Measurements from ENCODE around the gene TMEM92. TPM values are rescaled to one million over a fixed set of nuclear protein-coding genes. Genes with fewer than 3 reads are reported as not detected.

The TMEM92 gene
- total RNA-seq, 1 experiment from 2014 or later, result 1.5 TPM

GRCh38 chr17:50259477-50260324, 14.6 kb upstream of the TMEM92 start:
- ChIA-PET CTCF (no interaction called here), POLR2A (no interaction called here)
- no peak overlapping the region for H3K4me3 Mint-ChIP-seq (ENCODE audit: unreplicated experiment)
- H3K27ac Mint-ChIP-seq (ENCODE audit: low read depth, unreplicated experiment), result no peak overlapping the region
- TF ChIP-seq, protein P1, sequence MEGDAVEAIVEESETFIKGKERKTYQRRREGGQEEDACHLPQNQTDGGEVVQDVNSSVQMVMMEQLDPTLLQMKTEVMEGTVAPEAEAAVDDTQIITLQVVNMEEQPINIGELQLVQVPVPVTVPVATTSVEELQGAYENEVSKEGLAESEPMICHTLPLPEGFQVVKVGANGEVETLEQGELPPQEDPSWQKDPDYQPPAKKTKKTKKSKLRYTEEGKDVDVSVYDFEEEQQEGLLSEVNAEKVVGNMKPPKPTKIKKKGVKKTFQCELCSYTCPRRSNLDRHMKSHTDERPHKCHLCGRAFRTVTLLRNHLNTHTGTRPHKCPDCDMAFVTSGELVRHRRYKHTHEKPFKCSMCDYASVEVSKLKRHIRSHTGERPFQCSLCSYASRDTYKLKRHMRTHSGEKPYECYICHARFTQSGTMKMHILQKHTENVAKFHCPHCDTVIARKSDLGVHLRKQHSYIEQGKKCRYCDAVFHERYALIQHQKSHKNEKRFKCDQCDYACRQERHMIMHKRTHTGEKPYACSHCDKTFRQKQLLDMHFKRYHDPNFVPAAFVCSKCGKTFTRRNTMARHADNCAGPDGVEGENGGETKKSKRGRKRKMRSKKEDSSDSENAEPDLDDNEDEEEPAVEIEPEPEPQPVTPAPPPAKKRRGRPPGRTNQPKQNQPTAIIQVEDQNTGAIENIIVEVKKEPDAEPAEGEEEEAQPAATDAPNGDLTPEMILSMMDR (IDR thresholded peaks at IDR 0.05; ENCODE audit: unreplicated experiment), result no peak
- intact Hi-C loops (cut with micrococcal nuclease), result no loop called here
- no peaks in the 10 kb centered on the region for H3K4me1 Mint-ChIP-seq (ENCODE audit: insufficient read depth, unreplicated experiment)
- no peaks in the 10 kb centered on the region for H3K9me3 Mint-ChIP-seq (ENCODE audit: unreplicated experiment)
- DNase-seq (ENCODE audit: unreplicated experiment), result no peak
- H3K27me3 Mint-ChIP-seq (ENCODE audit: insufficient read depth, unreplicated experiment), result no peaks in the 10 kb centered on the region
- H3K36me3 Mint-ChIP-seq (ENCODE audit: insufficient read depth, unreplicated experiment), result no peaks in the 10 kb centered on the region
- BruUV-seq (replicated peaks), result no TSS peak

DNA sequence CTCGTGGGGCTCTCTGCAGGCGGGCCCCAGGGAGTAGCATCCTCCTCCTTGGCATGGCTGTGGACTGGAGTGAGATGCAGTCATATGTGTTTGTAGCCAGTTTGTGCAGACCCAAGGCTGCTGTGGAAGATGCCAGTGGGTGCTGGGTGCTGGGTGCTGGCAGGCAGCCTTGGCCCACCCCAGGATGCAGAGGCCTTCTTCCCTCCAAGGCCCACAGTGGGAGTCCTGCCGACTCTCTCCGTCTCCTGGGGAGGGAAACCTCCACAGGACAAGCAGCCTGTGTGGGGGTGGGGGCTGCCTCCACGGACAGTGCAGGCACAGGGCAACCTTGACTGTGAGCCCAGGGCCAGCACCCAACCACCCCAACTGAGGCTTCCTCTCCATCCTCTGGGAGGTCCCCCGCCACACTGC, 13.8 kb upstream of the TMEM92 start:
- no peaks in the 10 kb centered on the region for H3K27me3 Mint-ChIP-seq (ENCODE audit: insufficient read depth, unreplicated experiment)
- H3K4me3 Mint-ChIP-seq (ENCODE audit: unreplicated experiment), result no peak overlapping the region
- TF ChIP-seq, protein P1 (IDR thresholded peaks at IDR 0.05; ENCODE audit: unreplicated experiment), result no peak
- intact Hi-C loops (cut with micrococcal nuclease), result no loop called here
- DNase-seq (ENCODE audit: unreplicated experiment), result no peak
- POLR2A ChIA-PET, result no interaction called here
- no peaks in the 10 kb centered on the region for H3K9me3 Mint-ChIP-seq (ENCODE audit: unreplicated experiment)
- no peaks in the 10 kb centered on the region for H3K36me3 Mint-ChIP-seq (ENCODE audit: insufficient read depth, unreplicated experiment)
- CTCF ChIA-PET, result no interaction called here
- H3K4me1 Mint-ChIP-seq (ENCODE audit: insufficient read depth, unreplicated experiment), result peaks cover under 1% of the 10 kb centered on the region
- no peak overlapping the region for H3K27ac Mint-ChIP-seq (ENCODE audit: low read depth, unreplicated experiment)
- no TSS peak for BruUV-seq (replicated peaks)

- no peak for DNase-seq (ENCODE audit: unreplicated experiment)
- intact Hi-C loops (cut with micrococcal nuclease), result no loop called here
- ChIA-PET CTCF (interaction anchor here (0.6 to 1.1 kb wide), 3 partner anchors 35 to 121 kb away, joined by 3 read pairs; no protein-coding TSS in a partner anchor), POLR2A (no interaction called here)
- no peaks in the 10 kb centered on the region for H3K36me3 Mint-ChIP-seq (ENCODE audit: insufficient read depth, unreplicated experiment)
- no TSS peak for BruUV-seq (replicated peaks)
- H3K9me3 Mint-ChIP-seq (ENCODE audit: unreplicated experiment), result no peaks in the 10 kb centered on the region
- no peak overlapping the region for H3K27ac Mint-ChIP-seq (ENCODE audit: low read depth, unreplicated experiment)
- TF ChIP-seq, protein P1 (IDR thresholded peaks at IDR 0.05; ENCODE audit: unreplicated experiment), result no peak
- no peaks in the 10 kb centered on the region for H3K27me3 Mint-ChIP-seq (ENCODE audit: insufficient read depth, unreplicated experiment)
- H3K4me1 Mint-ChIP-seq (ENCODE audit: insufficient read depth, unreplicated experiment), result peaks cover 9% of the 10 kb centered on the region
- no peak overlapping the region for H3K4me3 Mint-ChIP-seq (ENCODE audit: unreplicated experiment)
Observed at GRCh38 chr17:50261051-50261915, 13.0 kb upstream of the TMEM92 start.

Measured in MCF 10A (cell line).